GM19467 (cell line): ENCODE measurements around the gene PRKAG1.

ENCODE experiments used
- ATAC-seq: cut with Tn5 transposase; IDR thresholded peaks from one replicate; pipeline ENCODE4 v1.9.1; 2021; ENCODE audit warnings: mild to moderate bottlenecking, moderate library complexity; ENCODE audit not compliant: unreplicated experiment

Gene PRKAG1

GRCh38 chr12:48986720-48987291 is 31.8 kb downstream of the PRKAG1 start:
- ATAC-seq, result no peak

DNA sequence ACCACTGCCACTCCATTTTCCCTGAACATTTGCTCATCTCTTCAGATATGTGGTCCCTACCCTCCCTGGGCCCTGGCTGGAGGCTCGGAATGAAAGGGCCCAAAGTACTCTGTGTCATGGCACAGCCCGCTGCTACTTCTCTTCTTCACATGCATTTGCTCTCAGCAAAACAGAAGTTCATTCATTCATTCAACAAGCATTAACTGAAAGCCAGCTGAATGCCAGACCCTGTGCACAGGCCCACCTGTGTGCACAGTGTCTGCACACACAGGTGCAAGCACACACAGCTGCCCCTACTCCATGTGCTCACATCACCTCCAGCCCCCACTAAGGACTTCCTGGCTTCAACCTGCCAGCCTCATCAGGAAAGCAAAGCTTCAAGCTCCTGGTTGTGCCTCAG is 32.7 kb downstream of the PRKAG1 start:
- no peak for ATAC-seq

DNA sequence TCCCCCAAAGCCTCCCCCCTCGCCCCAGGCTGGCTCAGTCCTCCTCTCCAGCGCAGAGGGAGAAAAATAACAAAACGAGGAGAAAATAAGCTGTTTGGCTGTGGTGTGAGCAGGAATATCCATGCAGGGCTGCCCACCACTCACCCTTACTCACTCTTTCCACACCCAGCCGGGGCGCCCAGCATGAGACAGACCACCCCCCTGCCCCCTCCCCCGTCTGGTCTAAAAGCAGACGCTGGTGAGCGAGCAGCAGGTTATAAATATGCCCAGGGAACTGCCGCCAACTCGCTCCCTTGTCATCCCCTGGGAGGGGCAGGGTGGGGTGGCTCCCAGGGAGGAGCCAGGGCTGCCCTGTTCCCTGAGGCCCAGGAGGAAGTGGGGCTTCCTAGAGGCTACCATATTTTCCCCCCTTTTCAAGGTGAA is 33.1 kb downstream of the PRKAG1 start:
- no peak for ATAC-seq

- no peak for ATAC-seq
These were observed 36.0 kb downstream of the PRKAG1 start for GRCh38 chr12:48982397-48983080.

DNA sequence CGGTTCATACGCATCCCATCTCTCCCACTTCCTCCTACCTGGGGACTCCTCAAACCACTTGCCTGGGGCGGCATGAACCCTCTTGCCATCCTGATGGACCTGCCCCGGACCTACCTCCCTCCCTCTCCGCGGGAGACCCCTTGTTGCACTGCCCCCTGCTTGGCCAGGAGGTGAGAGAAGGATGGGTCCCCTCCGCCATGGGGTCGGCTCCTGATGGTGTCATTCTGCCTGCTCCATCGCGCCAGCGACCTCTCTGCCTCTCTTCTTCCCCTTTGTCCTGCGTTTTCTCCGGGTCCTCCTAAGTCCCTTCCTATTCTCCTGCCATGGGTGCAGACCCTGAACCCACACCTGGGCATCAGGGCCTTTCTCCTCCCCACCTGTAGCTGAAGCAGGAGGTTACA is 36.8 kb downstream of the PRKAG1 start:
- no peak for ATAC-seq

- no peak for ATAC-seq
These were observed 37.4 kb downstream of the PRKAG1 start for GRCh38 chr12:48980953-48981756.

DNA sequence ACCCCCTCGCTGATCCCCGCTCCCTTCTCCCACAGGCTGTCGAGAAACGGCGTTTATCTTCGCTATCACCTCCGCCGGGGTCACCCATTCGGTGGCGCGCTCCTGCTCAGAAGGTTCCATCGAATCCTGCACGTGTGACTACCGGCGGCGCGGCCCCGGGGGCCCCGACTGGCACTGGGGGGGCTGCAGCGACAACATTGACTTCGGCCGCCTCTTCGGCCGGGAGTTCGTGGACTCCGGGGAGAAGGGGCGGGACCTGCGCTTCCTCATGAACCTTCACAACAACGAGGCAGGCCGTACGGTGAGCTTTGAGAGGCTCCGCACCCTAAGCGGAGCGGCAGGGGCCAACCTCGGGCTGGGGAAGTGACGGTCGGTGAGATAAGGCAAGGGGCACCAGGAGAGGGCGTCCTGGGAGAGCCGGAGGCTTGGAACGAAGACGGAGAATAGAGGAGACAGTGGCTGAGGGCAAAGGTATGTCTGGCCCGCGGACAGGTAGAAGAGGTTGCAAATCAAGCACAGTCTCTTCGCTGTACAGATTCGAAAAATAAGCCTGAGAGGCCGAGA is 38.1 kb downstream of the PRKAG1 start:
- no peak for ATAC-seq

- no peak for ATAC-seq
These were observed 38.8 kb downstream of the PRKAG1 start for GRCh38 chr12:48979602-48980388.

GRCh38 chr12:48978741-48979601 is 39.6 kb downstream of the PRKAG1 start:
- no peak for ATAC-seq

DNA sequence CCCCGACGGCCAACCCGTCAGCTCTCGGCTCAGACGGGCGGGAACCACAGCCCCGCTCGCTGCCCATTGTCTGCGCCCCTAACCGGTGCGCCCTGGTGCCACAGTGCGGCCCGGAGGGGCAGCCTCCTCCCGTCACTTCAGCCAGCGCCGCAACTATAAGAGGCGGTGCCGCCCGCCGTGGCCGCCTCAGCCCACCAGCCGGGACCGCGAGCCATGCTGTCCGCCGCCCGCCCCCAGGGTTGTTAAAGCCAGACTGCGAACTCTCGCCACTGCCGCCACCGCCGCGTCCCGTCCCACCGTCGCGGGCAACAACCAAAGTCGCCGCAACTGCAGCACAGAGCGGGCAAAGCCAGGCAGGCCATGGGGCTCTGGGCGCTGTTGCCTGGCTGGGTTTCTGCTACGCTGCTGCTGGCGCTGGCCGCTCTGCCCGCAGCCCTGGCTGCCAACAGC is 40.3 kb downstream of the PRKAG1 start, which contains the start of gene WNT1:
Gene WNT1, plus strand, starts transcription at position 32 of the 450 bp plus-strand sequence. Its CDS starts 329 bp downstream, at position 361.
- ATAC-seq, result no peak

- ATAC-seq, result no peak
These were observed 41.0 kb downstream of the PRKAG1 start for GRCh38 chr12:48977290-48978281.

DNA sequence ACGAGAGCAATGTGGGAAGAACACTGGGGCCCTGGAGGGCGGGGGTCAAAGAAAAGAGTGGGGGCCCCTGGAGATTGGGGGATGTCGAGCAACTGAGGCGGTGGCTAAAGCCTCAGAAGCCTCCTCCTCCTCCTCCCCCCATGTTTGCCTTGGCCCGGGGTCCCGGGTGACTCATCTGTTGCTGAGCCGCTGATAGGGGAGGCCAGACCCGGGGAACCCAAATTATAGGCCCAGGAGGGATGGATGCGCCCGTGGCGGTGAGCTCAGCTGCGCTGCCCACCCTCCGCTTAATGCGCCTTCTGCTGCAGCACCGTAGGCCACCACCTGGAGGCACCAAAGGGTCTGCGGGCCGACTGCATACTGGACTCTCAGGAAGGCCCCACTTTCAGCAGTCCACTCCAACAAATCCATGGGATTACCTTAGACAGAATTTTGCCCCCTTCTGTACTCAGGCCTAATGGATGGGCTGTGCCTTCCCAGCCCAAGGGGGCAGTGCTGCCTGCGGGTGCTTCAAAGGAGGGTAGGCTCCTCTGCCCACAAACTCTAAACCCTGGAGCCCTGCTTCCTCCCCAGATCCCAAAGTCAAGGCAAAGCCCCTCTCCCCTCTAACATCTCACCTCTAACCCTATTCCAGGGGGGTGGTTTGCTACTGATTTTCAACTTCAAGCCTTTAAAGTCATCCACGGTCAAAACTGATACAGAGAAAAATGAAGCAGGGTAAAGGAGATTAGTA is 44.5 kb downstream of the PRKAG1 start:
- ATAC-seq, result no peak

DNA sequence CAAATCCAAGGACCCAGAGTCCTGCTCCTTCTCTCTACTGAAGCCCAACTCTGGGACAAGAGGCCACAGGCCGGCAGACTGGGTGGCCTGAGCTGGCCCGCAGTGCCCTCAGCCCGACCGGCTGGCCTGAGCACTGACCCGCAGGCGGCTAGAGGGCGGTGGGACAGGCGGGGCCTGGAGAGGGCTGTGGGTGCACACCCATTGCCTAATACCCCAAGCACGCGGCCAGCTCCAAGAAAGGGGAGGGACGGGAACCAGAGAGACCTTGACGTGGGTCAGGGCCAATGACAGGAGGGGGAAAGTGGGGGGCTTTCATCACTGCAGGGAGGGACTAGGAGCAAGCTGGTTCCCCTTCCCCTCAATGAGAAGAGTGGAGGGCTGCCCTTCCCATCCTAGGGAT is 45.0 kb downstream of the PRKAG1 start:
- no peak for ATAC-seq

DNA sequence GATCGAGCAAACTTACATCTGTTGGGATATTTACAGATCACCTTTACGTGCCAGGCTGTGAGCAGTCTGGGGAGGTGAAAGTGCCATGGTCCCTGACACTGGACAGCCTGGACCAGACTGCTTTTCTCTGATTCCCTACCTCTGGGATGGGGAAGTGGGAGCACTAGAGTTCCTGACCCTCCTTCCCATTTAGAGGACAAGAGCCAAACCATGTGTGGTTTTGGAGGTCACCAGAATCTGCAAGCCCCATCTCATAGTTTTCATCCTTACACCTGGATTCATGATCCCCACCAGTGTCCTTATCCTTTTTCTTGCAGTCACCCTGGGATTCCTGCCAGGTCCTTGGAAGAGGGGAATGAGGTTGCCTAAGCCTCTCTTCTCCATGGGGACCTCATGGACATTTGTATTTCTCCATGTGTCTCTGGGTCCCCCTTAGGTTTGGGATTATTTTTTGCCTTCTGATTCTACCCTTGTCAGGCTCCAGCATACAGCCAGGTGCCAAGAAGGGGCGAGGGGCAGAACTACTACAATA is 45.6 kb downstream of the PRKAG1 start:
- no peak for ATAC-seq

- ATAC-seq, result no peak
These were observed 46.2 kb downstream of the PRKAG1 start for GRCh38 chr12:48972213-48972951.

GRCh38 chr12:48970702-48971334 is 47.8 kb downstream of the PRKAG1 start:
- no peak for ATAC-seq
